HG03280 (cell line): ENCODE results near the gene KREMEN2.
A peak's percentile ranks its signal among the peaks of the same experiment; 100 is the strongest.

ENCODE experiments used
- ATAC-seq: cut with Tn5 transposase; IDR thresholded peaks from one replicate; pipeline ENCODE4 v1.9.1; 2021; ENCODE audit warnings: mild to moderate bottlenecking, moderate library complexity; ENCODE audit not compliant: unreplicated experiment

Gene KREMEN2

GRCh38 chr16:2963074-2963722 is 877 bp upstream of the KREMEN2 start:
- no peak for ATAC-seq

- ATAC-seq = no peak
Observed at GRCh38 chr16:2964475-2965336, 631 bp downstream of the KREMEN2 start.

DNA sequence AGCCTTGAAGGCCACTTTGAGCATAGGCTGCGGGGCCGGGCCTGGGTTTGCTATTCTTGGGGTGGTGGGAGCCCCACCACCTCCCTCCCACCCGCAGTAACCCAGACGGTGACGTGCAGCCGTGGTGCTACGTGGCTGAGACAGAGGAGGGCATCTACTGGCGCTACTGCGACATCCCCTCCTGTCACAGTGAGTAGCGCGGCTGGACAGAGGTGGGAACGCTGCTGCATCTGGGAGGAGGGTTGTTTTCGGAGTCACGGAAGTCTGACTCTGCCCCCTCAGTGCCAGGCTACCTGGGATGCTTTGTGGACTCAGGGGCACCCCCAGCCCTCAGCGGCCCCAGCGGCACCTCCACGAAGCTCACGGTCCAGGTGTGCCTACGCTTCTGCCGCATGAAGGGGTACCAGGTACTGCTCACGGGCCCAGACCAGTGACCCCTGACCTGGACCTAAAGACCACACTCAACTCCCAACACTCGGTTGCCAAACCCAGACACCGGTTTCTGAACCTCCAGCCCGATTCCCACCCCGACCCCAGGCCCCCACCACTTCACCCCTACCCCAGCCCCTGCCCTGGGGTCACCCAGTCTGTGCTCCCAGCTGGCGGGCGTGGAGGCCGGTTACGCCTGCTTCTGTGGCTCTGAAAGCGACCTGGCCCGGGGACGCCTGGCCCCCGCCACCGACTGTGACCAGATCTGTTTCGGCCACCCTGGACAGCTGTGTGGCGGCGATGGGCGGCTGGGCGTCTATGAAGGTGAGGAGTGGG is 2.1 kb downstream of the KREMEN2 start:
- ATAC-seq = no peak

DNA sequence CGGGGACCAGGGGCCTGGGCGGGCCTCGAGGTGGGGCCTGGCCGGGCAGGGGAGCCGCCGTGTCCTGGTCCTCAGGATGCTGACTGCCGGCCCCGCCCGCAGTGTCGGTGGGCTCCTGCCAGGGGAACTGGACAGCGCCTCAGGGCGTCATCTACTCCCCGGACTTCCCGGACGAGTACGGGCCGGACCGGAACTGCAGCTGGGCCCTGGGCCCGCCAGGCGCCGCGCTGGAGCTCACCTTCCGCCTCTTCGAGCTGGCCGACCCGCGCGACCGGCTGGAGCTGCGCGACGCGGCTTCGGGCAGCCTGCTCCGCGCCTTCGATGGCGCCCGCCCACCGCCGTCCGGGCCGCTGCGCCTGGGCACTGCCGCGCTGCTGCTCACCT is 2.7 kb downstream of the KREMEN2 start:
- ATAC-seq = no peak

DNA sequence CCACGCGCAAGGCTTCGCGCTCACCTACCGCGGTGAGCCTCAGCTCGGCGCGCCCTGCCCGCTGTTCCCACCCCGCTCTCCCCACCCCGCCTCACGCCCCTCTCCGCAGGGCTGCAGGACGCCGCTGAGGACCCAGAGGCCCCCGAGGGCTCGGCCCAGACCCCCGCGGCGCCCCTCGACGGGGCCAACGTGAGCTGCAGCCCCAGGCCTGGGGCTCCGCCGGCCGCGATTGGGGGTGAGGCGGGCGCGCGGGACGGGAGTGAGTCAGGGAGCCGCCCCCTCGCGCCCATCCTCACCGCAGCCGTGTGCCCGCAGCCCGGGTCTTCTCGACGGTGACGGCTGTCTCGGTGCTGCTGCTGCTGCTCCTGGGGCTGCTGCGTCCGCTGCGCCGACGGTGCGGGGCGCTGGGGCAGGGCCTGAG is 3.1 kb downstream of the KREMEN2 start:
- no peak for ATAC-seq

GRCh38 chr16:2967721-2968161 is 3.7 kb downstream of the KREMEN2 start:
- no peak for ATAC-seq

- no peak for ATAC-seq
Observed at GRCh38 chr16:2968368-2968737, 4.3 kb downstream of the KREMEN2 start.

GRCh38 chr16:2968738-2969544 is 4.9 kb downstream of the KREMEN2 start, which contains the start of gene PAQR4:
Gene PAQR4, plus strand, starts transcription at chr16:2969348. Its CDS starts 327 bp downstream, at chr16:2969675.
- ATAC-seq = peak; percentile 80

DNA sequence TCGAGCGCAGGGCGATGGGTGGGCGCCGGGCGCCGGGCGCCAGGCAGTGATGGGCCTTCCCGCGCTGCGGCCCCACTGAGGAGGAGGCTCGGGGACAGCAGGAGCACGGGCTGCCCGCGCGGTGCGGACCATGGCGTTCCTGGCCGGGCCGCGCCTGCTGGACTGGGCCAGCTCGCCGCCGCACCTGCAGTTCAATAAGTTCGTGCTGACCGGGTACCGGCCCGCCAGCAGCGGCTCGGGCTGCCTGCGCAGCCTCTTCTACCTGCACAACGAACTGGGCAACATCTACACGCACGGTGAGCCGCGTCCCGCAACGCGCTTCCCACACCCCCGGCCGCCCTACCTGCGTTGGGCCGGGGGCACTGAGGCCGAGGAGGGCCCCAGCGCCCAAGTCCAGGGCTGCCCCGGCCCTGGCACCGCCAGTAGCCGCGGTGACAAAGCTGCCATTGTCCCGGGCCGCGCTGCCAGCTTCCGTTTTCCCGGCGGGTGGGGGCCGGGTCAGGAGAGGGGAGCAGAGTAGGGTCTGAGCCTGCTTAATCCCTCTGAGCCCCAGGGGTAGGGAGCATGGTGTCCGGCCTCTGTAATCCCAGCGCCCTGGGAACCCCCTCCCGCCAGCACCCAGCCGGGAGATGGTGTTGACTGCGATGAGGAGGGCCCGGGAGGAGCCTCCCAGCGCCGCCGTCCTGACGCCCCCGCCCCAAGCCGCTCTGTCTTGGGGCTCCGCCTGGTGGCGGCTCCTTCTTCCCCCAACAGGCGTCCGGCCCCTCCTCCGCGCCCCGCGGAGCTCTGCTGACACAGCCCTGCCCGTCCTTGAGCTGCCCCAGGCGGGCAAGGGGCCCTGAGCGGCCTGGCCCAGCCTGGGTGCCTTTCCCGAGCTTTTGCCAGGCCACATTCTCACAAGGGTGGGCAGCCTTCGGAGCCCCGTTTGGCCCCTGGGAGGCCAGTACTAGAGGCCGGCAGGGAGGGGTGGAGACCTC is 5.8 kb downstream of the KREMEN2 start:
- ATAC-seq = peak; percentile 35

- ATAC-seq = no peak
Observed at GRCh38 chr16:2970563-2970962, 6.5 kb downstream of the KREMEN2 start.

DNA sequence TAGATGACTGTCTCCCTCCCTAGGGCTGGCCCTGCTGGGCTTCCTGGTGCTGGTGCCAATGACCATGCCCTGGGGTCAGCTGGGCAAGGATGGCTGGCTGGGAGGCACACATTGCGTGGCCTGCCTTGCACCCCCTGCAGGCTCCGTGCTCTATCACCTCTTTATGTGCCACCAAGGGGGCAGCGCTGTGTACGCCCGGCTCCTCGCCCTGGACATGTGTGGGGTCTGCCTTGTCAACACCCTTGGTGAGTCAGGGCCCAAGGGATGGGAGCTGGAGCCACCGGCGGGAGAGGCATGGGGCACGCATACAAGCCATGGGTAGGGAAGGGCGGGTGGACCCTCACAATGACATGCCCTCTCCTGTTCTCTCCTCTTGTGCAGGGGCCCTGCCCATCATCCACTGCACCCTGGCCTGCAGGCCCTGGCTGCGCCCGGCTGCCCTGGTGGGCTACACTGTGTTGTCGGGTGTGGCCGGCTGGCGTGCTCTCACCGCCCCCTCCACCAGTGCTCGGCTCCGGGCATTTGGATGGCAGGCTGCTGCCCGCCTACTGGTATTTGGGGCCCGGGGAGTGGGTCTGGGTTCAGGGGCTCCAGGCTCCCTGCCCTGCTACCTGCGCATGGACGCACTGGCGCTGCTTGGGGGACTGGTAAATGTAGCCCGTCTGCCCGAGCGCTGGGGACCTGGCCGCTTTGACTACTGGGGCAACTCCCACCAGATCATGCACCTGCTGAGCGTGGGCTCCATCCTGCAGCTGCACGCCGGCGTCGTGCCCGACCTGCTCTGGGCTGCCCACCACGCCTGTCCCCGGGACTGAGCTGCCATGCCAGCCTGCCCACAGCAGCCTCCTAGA is 7.3 kb downstream of the KREMEN2 start:
- no peak for ATAC-seq

- no peak for ATAC-seq
Observed at GRCh38 chr16:2971985-2972784, 8.1 kb downstream of the KREMEN2 start.

DNA sequence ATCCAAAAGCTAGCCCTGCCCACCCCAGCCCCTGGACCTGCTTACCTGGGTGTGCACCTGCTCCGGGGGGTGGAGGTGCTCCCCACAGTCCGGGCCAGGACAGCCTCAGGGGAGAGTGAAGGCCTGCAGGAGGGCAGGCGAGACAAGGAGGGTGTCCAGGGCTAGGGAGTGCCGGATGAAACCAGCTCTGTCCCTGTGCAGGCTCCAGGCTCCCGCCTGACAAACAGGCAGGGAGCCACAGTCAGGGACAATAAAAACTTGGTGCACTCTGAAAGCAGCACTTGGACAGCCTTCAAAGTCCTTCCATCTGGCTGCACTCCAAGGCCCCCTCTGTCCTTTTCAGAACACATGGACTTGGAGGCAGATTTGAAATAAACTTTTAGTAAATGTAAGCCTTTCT is 9.0 kb downstream of the KREMEN2 start:
- ATAC-seq = no peak

DNA sequence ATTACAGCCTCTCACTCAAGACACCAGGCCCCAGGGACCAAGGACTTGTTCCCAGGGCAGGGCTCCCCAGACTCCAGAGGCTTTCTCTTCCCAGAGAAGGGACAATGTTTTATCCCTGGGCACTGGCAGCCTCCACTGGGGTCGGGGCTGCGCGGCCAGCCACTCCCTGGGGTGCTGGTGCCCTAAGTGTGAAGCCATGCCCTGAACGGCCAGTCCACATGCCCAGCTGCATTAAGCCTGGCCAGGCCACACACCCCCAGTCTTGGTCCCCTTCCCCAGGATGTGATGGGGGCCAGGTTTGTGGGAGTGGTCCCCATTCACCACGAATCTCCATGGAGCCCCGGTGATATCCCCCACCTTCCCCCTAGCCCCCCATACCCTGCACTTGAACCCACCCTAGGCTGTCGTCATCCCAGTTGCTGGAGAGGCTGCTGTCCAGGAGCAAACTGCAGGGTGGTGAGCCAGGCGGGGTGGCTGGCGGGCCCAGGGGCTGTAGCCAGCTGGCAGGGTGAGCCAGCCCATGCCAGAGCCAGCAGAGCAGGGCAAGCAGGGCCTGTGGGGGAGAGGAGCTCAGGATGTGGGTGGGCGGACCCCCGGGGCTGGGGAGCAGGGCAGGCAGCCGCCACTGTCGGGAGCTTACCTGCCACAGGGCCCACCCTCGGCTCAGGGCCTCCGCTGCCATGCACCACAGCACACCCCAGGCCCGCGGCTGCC is 9.7 kb downstream of the KREMEN2 start:
- ATAC-seq = no peak

DNA sequence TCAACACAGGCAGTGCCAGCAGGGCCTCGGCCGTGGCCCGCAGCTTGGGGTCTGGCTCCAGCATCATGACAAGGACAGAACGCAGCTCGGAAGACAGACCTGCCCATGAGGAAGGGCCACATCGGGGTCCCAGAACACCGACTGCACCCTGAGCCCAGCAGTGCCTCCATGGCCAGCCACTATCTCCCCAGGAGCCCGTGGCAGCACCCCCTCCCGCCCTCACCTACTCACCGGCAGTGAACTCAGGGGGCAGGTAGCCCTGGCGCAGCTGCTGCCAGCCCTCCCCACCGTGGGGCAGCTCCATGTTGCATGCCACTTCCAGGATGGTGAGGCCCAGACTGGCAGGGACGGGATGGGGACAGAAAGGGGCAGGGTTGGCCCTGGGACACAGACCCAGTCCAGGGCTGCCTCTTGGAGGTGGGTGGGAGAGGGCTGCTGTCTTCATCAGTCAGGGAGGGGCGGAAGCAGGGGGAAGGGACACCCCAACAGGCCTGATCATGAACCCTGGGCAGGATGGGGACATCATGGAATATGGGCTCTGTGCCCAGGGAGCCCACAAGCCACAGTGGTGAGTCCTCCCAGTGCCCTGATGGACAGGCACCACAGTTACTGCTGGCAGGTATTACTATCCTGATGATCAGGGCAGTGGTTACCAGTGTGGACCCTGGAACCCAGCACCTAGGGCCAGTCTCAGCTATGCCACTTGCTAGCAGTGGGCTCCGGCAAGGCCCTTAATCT is 10.4 kb downstream of the KREMEN2 start:
- ATAC-seq = no peak

GRCh38 chr16:2975161-2975795 is 11.2 kb downstream of the KREMEN2 start:
- ATAC-seq = no peak
